HEK293T (cell line): ENCODE data around the gene XRCC5.

Source experiments
- CTCF ChIA-PET: fragments of 350-600 bp; formaldehyde crosslinking; extraction: SDS; loops from one replicate; lab custom pipeline; 2021; ENCODE audit warnings: antibody characterized with exemption, inconsistent platforms; lab: Yijun Ruan, JAX
- POLR2A ChIA-PET: fragments of 350-600 bp; formaldehyde crosslinking; extraction: SDS; loops from one replicate; lab custom pipeline; 2020; ENCODE audit warnings: antibody characterized with exemption, inconsistent platforms; lab: Yijun Ruan, JAX
- DNase-seq: peaks from one replicate; pipeline ENCODE4 v3.0.0; 2012; ENCODE audit warnings: mixed read lengths; ENCODE audit errors: extremely low spot score
- ARNT ChIP-seq: fragments of 450-650 bp; IDR thresholded peaks from 2 replicates; pipeline ENCODE4 v1.6.1; 2017; ENCODE audit warnings: mild to moderate bottlenecking
- BHLHE40 ChIP-seq: fragments of 450-650 bp; IDR thresholded peaks from 2 replicates; pipeline ENCODE4 v1.6.1; 2016; ENCODE audit warnings: mild to moderate bottlenecking, moderate library complexity, borderline replicate concordance
- CTBP1 ChIP-seq: fragments of 450-650 bp; IDR thresholded peaks from 2 replicates; pipeline ENCODE4 v1.6.1; 2016; ENCODE audit warnings: borderline replicate concordance
- ELF4 ChIP-seq: fragments of 450-650 bp; IDR thresholded peaks from 2 replicates; pipeline ENCODE4 v1.6.1; 2017; ENCODE audit warnings: antibody characterized with exemption
- FOXA1 ChIP-seq: fragments of 450-650 bp; IDR thresholded peaks from 2 replicates; pipeline ENCODE4 v1.6.1; 2016; ENCODE audit warnings: mild to moderate bottlenecking
- FOXK2 ChIP-seq: fragments of 450-650 bp; IDR thresholded peaks from 2 replicates; pipeline ENCODE4 v1.6.1; 2016; ENCODE audit warnings: mild to moderate bottlenecking
- FOXM1 ChIP-seq: fragments of 450-650 bp; IDR thresholded peaks from 2 replicates; pipeline ENCODE4 v1.6.1; 2017; ENCODE audit warnings: mild to moderate bottlenecking, borderline replicate concordance
- HDGF ChIP-seq: fragments of 450-650 bp; IDR thresholded peaks from 2 replicates; pipeline ENCODE4 v1.6.1; 2017; ENCODE audit warnings: antibody characterized with exemption, borderline replicate concordance
- L3MBTL2 ChIP-seq: fragments of 450-650 bp; conservative IDR thresholded peaks from 2 replicates; pipeline ENCODE4 v1.6.1; 2016; ENCODE audit warnings: mild to moderate bottlenecking
- LEF1 ChIP-seq: fragments of 450-650 bp; IDR thresholded peaks from 2 replicates; pipeline ENCODE4 v1.6.1; 2017; ENCODE audit warnings: mild to moderate bottlenecking, borderline replicate concordance
- NFRKB ChIP-seq: fragments of 450-650 bp; IDR thresholded peaks from 2 replicates; pipeline ENCODE4 v1.6.1; 2016; ENCODE audit warnings: mild to moderate bottlenecking, moderate library complexity
- SP1 ChIP-seq: fragments of 450-650 bp; IDR thresholded peaks from 2 replicates; pipeline ENCODE4 v1.6.1; 2017
- SUZ12 ChIP-seq: fragments of 450-650 bp; IDR thresholded peaks from 2 replicates; pipeline ENCODE4 v1.6.1; 2016; ENCODE audit warnings: mild to moderate bottlenecking
- TARDBP ChIP-seq: fragments of 450-650 bp; IDR thresholded peaks from 2 replicates; pipeline ENCODE4 v1.6.1; 2016
- ZNF384 ChIP-seq: fragments of 450-650 bp; IDR thresholded peaks from 2 replicates; pipeline ENCODE4 v1.6.1; 2016
- TF ChIP-seq, protein P1 (sequence below): fragments of 450-650 bp; IDR thresholded peaks from 2 replicates; pipeline ENCODE4 v1.6.1; 2016

The XRCC5 gene

DNA sequence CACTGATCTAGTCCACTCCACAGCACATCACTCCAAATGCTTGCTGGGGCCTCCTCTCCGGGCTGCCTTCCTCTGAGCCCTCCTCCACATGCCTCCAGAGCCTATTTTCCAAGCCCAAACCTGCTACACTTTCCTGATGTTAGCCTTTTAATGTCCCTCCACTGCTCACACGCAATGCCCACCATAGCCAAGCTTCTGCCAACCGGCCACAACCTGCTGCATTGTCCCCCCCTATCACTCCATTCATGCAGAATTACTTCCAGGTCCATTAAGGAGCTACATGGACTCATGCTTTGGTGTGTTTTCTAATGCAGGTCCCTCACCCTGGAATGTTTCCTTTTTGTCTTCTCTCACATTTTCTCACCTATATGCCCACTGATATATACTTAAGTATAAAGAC is 133.9 kb downstream of the XRCC5 start:
- POLR2A ChIA-PET: no interaction called here
- CTCF ChIA-PET: no interaction called here
- no peak for DNase-seq
- TF ChIP-seq ARNT: no peak
- no peak for TF ChIP-seq ELF4
- no peak for TF ChIP-seq SP1
- no peak for TF ChIP-seq SUZ12
- no peak for TF ChIP-seq FOXM1

- CTCF ChIA-PET: interaction anchor here (0.6 kb wide), 1 partner anchor 1472 kb away, joined by 3 read pairs; no protein-coding TSS in a partner anchor
- POLR2A ChIA-PET: no interaction called here
- no peak for TF ChIP-seq ELF4
- TF ChIP-seq SP1: no peak
- TF ChIP-seq TARDBP: no peak
- no peak for TF ChIP-seq ARNT
- TF ChIP-seq SUZ12: no peak
- no peak for TF ChIP-seq BHLHE40
- TF ChIP-seq LEF1: no peak
- TF ChIP-seq, protein P1, sequence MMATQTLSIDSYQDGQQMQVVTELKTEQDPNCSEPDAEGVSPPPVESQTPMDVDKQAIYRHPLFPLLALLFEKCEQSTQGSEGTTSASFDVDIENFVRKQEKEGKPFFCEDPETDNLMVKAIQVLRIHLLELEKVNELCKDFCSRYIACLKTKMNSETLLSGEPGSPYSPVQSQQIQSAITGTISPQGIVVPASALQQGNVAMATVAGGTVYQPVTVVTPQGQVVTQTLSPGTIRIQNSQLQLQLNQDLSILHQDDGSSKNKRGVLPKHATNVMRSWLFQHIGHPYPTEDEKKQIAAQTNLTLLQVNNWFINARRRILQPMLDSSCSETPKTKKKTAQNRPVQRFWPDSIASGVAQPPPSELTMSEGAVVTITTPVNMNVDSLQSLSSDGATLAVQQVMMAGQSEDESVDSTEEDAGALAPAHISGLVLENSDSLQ: no peak
- TF ChIP-seq ZNF384: no peak
- no peak for TF ChIP-seq HDGF
- no peak for TF ChIP-seq L3MBTL2
- no peak for TF ChIP-seq FOXA1
- TF ChIP-seq FOXM1: no peak
- TF ChIP-seq CTBP1: no peak
- no peak for TF ChIP-seq FOXK2
- TF ChIP-seq NFRKB: no peak
- DNase-seq: no peak
Measured at GRCh38 chr2:216245391-216245975, 136.3 kb downstream of the XRCC5 start.

DNA sequence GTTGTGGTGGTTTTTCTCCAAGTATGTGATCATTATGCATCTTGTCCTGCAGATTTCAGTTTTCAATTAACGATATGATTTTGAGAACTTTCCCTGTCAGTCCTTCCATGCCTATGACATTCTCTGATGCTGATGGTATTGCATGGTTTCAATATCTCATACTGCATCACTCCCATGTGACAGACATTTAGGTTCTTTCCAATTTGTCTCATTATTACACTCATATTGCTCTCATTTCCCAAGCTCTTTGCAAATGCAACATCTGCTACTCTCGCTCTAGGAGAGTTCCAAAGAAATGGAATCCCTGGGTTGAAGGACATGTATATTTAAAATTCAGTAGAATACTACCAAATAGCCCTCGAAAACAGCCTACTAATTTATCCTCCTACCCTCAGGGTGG is 137.6 kb downstream of the XRCC5 start:
- ChIA-PET CTCF (no interaction called here), POLR2A (no interaction called here)
- no peak for TF ChIP-seq TARDBP
- no peak for TF ChIP-seq FOXK2
- TF ChIP-seq ELF4: no peak
- TF ChIP-seq SUZ12: no peak
- DNase-seq: no peak
